HEK293T (cell line): Measurements from ENCODE around the gene MPHOSPH9.

Experiments used
- ARNT ChIP-seq: fragments of 450-650 bp; IDR thresholded peaks from 2 replicates; pipeline ENCODE4 v1.6.1; 2017; ENCODE audit warnings: mild to moderate bottlenecking
- BHLHE40 ChIP-seq: fragments of 450-650 bp; IDR thresholded peaks from 2 replicates; pipeline ENCODE4 v1.6.1; 2016; ENCODE audit warnings: mild to moderate bottlenecking, moderate library complexity, borderline replicate concordance
- CTBP1 ChIP-seq: fragments of 450-650 bp; IDR thresholded peaks from 2 replicates; pipeline ENCODE4 v1.6.1; 2016; ENCODE audit warnings: borderline replicate concordance
- ELF4 ChIP-seq: fragments of 450-650 bp; IDR thresholded peaks from 2 replicates; pipeline ENCODE4 v1.6.1; 2017; ENCODE audit warnings: antibody characterized with exemption
- FOXA1 ChIP-seq: fragments of 450-650 bp; IDR thresholded peaks from 2 replicates; pipeline ENCODE4 v1.6.1; 2016; ENCODE audit warnings: mild to moderate bottlenecking
- FOXK2 ChIP-seq: fragments of 450-650 bp; IDR thresholded peaks from 2 replicates; pipeline ENCODE4 v1.6.1; 2016; ENCODE audit warnings: mild to moderate bottlenecking
- FOXM1 ChIP-seq: fragments of 450-650 bp; IDR thresholded peaks from 2 replicates; pipeline ENCODE4 v1.6.1; 2017; ENCODE audit warnings: mild to moderate bottlenecking, borderline replicate concordance
- HDGF ChIP-seq: fragments of 450-650 bp; IDR thresholded peaks from 2 replicates; pipeline ENCODE4 v1.6.1; 2017; ENCODE audit warnings: antibody characterized with exemption, borderline replicate concordance
- LEF1 ChIP-seq: fragments of 450-650 bp; IDR thresholded peaks from 2 replicates; pipeline ENCODE4 v1.6.1; 2017; ENCODE audit warnings: mild to moderate bottlenecking, borderline replicate concordance
- NFRKB ChIP-seq: fragments of 450-650 bp; IDR thresholded peaks from 2 replicates; pipeline ENCODE4 v1.6.1; 2016; ENCODE audit warnings: mild to moderate bottlenecking, moderate library complexity
- SP1 ChIP-seq: fragments of 450-650 bp; IDR thresholded peaks from 2 replicates; pipeline ENCODE4 v1.6.1; 2017
- SUZ12 ChIP-seq: fragments of 450-650 bp; IDR thresholded peaks from 2 replicates; pipeline ENCODE4 v1.6.1; 2016; ENCODE audit warnings: mild to moderate bottlenecking
- TARDBP ChIP-seq: fragments of 450-650 bp; IDR thresholded peaks from 2 replicates; pipeline ENCODE4 v1.6.1; 2016
- ZNF384 ChIP-seq: fragments of 450-650 bp; IDR thresholded peaks from 2 replicates; pipeline ENCODE4 v1.6.1; 2016

- TF ChIP-seq FOXM1 (no peak), TARDBP (no peak), ARNT (no peak), ZNF384 (no peak), SP1 (no peak), CTBP1 (no peak), NFRKB (no peak), FOXK2 (no peak), SUZ12 (no peak), LEF1 (no peak), ELF4 (no peak), BHLHE40 (no peak), HDGF (no peak), FOXA1 (no peak)
Measured at GRCh38 chr12:123223241-123223668, 9.7 kb downstream of the MPHOSPH9 start.
